SK-N-SH treated with all-trans-retinoic acid at 6 μM for 48 hours (cell line): ENCODE measurements around the gene CRISPLD2.
"Not testable (repeated sequence)": the region's sequence is repeated elsewhere in the genome, so short reads cannot be mapped to it uniquely, and the experiment has no call there.

ENCODE experiments used
- ARNTL ChIP-seq: fragments of 450-650 bp; formaldehyde crosslinking; IDR thresholded peaks from 2 replicates; pipeline ENCODE4 v1.5.0; 2020; ENCODE audit warnings: low read depth, mild to moderate bottlenecking, moderate library complexity, borderline replicate concordance
- CREB5 ChIP-seq: fragments of 250-450 bp; sonication (Bioruptor Pico); IDR thresholded peaks from 2 replicates; pipeline ENCODE4 v1.5.1; 2020; ENCODE audit warnings: low read depth, mild to moderate bottlenecking, moderate library complexity
- CSDC2 ChIP-seq: fragments of 250-450 bp; sonication (Bioruptor Pico); IDR thresholded peaks from 2 replicates; pipeline ENCODE4 v1.5.0; 2020; ENCODE audit warnings: mild to moderate bottlenecking, moderate library complexity
- GLIS3 ChIP-seq: fragments of 250-450 bp; sonication (Bioruptor Pico); IDR thresholded peaks from 2 replicates; pipeline ENCODE4 v1.5.0; 2020; ENCODE audit warnings: mild to moderate bottlenecking, moderate library complexity
- PATZ1 ChIP-seq: fragments of 250-450 bp; sonication (Bioruptor Pico); IDR thresholded peaks from 2 replicates; pipeline ENCODE4 v1.8.0; 2020; ENCODE audit warnings: mild to moderate bottlenecking, moderate library complexity, borderline replicate concordance
- POU6F1 ChIP-seq: fragments of 250-450 bp; sonication (Bioruptor Pico); IDR thresholded peaks from 2 replicates; pipeline ENCODE4 v1.8.0; 2021; ENCODE audit warnings: low read depth, mild to moderate bottlenecking, moderate library complexity, borderline replicate concordance
- PPARA ChIP-seq: fragments of 250-450 bp; sonication (Bioruptor Pico); IDR thresholded peaks from 2 replicates; pipeline ENCODE4 v1.5.0; 2020; ENCODE audit warnings: mild to moderate bottlenecking, borderline replicate concordance
- RARB ChIP-seq: fragments of 250-450 bp; sonication (Bioruptor Pico); IDR thresholded peaks from 2 replicates; pipeline ENCODE4 v1.8.0; 2021; ENCODE audit warnings: mild to moderate bottlenecking, moderate library complexity
- ZNF565 ChIP-seq: fragments of 450-650 bp; formaldehyde crosslinking; conservative IDR thresholded peaks from 2 replicates; pipeline ENCODE4 v1.5.0; 2020; ENCODE audit warnings: low read depth, mild to moderate bottlenecking, moderate library complexity
- ZNF8 ChIP-seq: fragments of 450-650 bp; formaldehyde crosslinking; IDR thresholded peaks from 2 replicates; pipeline ENCODE4 v1.5.0; 2020; ENCODE audit warnings: mild to moderate bottlenecking, moderate library complexity

GRCh38 chr16:84856203-84856581, 36.4 kb downstream of the CRISPLD2 start:
- not testable (repeated sequence) for TF ChIP-seq CREB5 (CRISPR knock-in tag); ARNTL; ZNF8 (CRISPR knock-in tag); GLIS3 (CRISPR knock-in tag); PPARA; CSDC2 (CRISPR knock-in tag); PATZ1; RARB (CRISPR knock-in tag); ZNF565 (CRISPR knock-in tag); POU6F1
